GM12878 (cell line): ENCODE data around the gene GP5. TPM values are rescaled to one million over a fixed set of nuclear protein-coding genes. Genes with fewer than 3 reads are reported as not detected.

ENCODE experiments used
- ATAC-seq: fragments of 200-7000 bp; cut with Tn5 transposase; 3 replicates; pipeline ENCODE4 v1.9.1; 2020; ENCODE audit warnings: mild to moderate bottlenecking, moderate library complexity
- BruUV-seq: library from RNA; stranded (reverse); fragments of 400-500 nt; replicated peaks from 2 replicates; lab custom pipeline; 2021; lab: Mats Ljungman, UMichigan
- CTCF ChIA-PET: fragments of 300-600 bp; sonication (Branson Sonifier 250); formaldehyde crosslinking; extraction: SDS; loops from one replicate; lab custom pipeline; 2021; ENCODE audit warnings: inconsistent platforms; lab: Yijun Ruan, JAX
- POLR2A ChIA-PET: fragments of 350-600 bp; formaldehyde crosslinking; extraction: SDS; loops from one replicate; lab custom pipeline; 2021; ENCODE audit warnings: inconsistent platforms; lab: Charles Lee
- RAD21 ChIA-PET: fragments of 300-600 bp; sonication (Branson Sonifier 250); formaldehyde crosslinking; loops from one replicate; lab custom pipeline; 2023; ENCODE audit warnings: antibody characterized with exemption; ENCODE audit not compliant: unreplicated experiment; lab: Charles Lee
- SMC1A ChIA-PET: fragments of 300-600 bp; sonication (Branson Sonifier 250); formaldehyde crosslinking; loops from one replicate; lab custom pipeline; 2023; ENCODE audit not compliant: unreplicated experiment, uncharacterized antibody; lab: Charles Lee
- DNase-seq: peaks from one replicate; pipeline ENCODE4 v3.0.0-alpha.2; 2011; ENCODE audit warnings: low read depth, low spot score
- FAIRE-seq: peaks from 3 replicates; lab custom pipeline; 2011; peaks lifted over from hg19 to GRCh38; lab: Jason Lieb, UNC
- H2AFZ ChIP-seq: 2 replicates; pipeline ENCODE4 v1.6.0; 2011; ENCODE audit warnings: low read depth, low read length, control low read depth; ENCODE audit not compliant: control insufficient read depth
- H3K27ac ChIP-seq: 2 replicates; pipeline ENCODE4 v1.5.1; 2011; ENCODE audit warnings: control low read depth; ENCODE audit not compliant: control insufficient read depth, insufficient read depth
- H3K27me3 ChIP-seq, 2 experiments: replicated peaks in 1 of 2; 2 replicates each; pipeline versions ENCODE4 v1.6.0 to v1.6.1; 2011; ENCODE audit warnings: low read length in 1 of 2; ENCODE audit not compliant: control insufficient read depth in 2 of 2, insufficient read depth in 2 of 2
- H3K36me3 ChIP-seq, 2 experiments: 2 replicates each; pipeline ENCODE4 v1.5.1; 2011; ENCODE audit warnings: low read length in 1 of 2; ENCODE audit not compliant: control insufficient read depth in 2 of 2, insufficient read depth in 2 of 2
- H3K4me1 ChIP-seq: 2 replicates; pipeline ENCODE4 v1.6.1; 2011; ENCODE audit warnings: mild to moderate bottlenecking, low read length, moderate library complexity, mixed read lengths; ENCODE audit not compliant: control insufficient read depth, insufficient read depth
- H3K4me2 ChIP-seq: 2 replicates; pipeline ENCODE4 v1.6.0; 2011; ENCODE audit warnings: control low read depth; ENCODE audit not compliant: control insufficient read depth, insufficient read depth
- H3K4me3 ChIP-seq: fragments of 200-600 bp; sonication (generic); 2 replicates; pipeline ENCODE4 v1.5.1; 2016
- H3K79me2 ChIP-seq: 2 replicates; pipeline ENCODE4 v1.6.0; 2011; ENCODE audit warnings: low read length; ENCODE audit not compliant: control insufficient read depth, insufficient read depth
- H3K9ac ChIP-seq: 2 replicates; pipeline ENCODE4 v1.8.0; 2011; ENCODE audit warnings: low read length, control low read depth, mixed read lengths; ENCODE audit not compliant: control insufficient read depth, insufficient read depth
- H3K9me3 ChIP-seq: replicated peaks from 3 replicates; pipeline ENCODE4 v1.5.1; 2011; ENCODE audit warnings: mild to moderate bottlenecking, low read length; ENCODE audit not compliant: control insufficient read depth, insufficient read depth
- H4K20me1 ChIP-seq: 2 replicates; pipeline ENCODE4 v1.6.0; 2011; ENCODE audit not compliant: control insufficient read depth, insufficient read depth
- DPF2 ChIP-seq: fragments of 450-650 bp; IDR thresholded peaks from 2 replicates; pipeline ENCODE4 v1.6.1; 2017; ENCODE audit warnings: mild to moderate bottlenecking
- ETV6 ChIP-seq, 2 experiments: fragments of 450-650 bp in 1 of 2; IDR thresholded peaks in 1 of 2; conservative IDR thresholded peaks in 1 of 2; 2 replicates each; pipeline ENCODE4 v1.6.1; 2014; ENCODE audit warnings: antibody characterized with exemption in 1 of 2, borderline replicate concordance in 1 of 2, low read depth in 1 of 2, mild to moderate bottlenecking in 1 of 2, moderate library complexity in 1 of 2
- FOXM1 ChIP-seq: IDR thresholded peaks from 2 replicates; pipeline ENCODE4 v1.6.1; 2012; ENCODE audit warnings: low read depth, mild to moderate bottlenecking, inconsistent platforms, low read length, moderate library complexity
- HDGF ChIP-seq: fragments of 450-650 bp; IDR thresholded peaks from 2 replicates; pipeline ENCODE4 v1.6.1; 2016; ENCODE audit warnings: antibody characterized with exemption
- NFIC ChIP-seq: IDR thresholded peaks from 2 replicates; pipeline ENCODE4 v1.6.1; 2012; ENCODE audit warnings: low read depth, mild to moderate bottlenecking, inconsistent platforms, low read length, moderate library complexity
- NR2F1 ChIP-seq: fragments of 450-650 bp; conservative IDR thresholded peaks from 2 replicates; pipeline ENCODE4 v1.6.1; 2017; ENCODE audit warnings: mild to moderate bottlenecking
- NRF1 ChIP-seq: conservative IDR thresholded peaks from 2 replicates; pipeline ENCODE4 v1.6.1; 2011; ENCODE audit warnings: mild to moderate bottlenecking, low read depth, low read length, improper control_type of control experiment
- PAX5 ChIP-seq: IDR thresholded peaks from 2 replicates; pipeline ENCODE4 v1.6.1; 2011; ENCODE audit warnings: low read depth, low read length, borderline replicate concordance
- SREBF2 ChIP-seq: IDR thresholded peaks from 2 replicates; pipeline ENCODE4 v1.6.1; 2012; ENCODE audit warnings: mild to moderate bottlenecking, low read length
- STAT1 ChIP-seq: fragments of 450-650 bp; conservative IDR thresholded peaks from 2 replicates; pipeline ENCODE4 v1.6.1; 2014; ENCODE audit warnings: antibody characterized with exemption, mild to moderate bottlenecking
- TCF3 ChIP-seq: IDR thresholded peaks from 2 replicates; pipeline ENCODE4 v1.6.1; 2012; ENCODE audit warnings: low read depth, mild to moderate bottlenecking, low read length, borderline replicate concordance; ENCODE audit not compliant: insufficient read depth
- TCF7 ChIP-seq: IDR thresholded peaks from 2 replicates; pipeline ENCODE4 v1.6.1; 2014; ENCODE audit warnings: antibody characterized with exemption, borderline replicate concordance
- YBX1 ChIP-seq: fragments of 450-650 bp; IDR thresholded peaks from 2 replicates; pipeline ENCODE4 v1.6.1; 2016; ENCODE audit warnings: antibody characterized with exemption
- ZNF217 ChIP-seq: fragments of 450-650 bp; IDR thresholded peaks from 2 replicates; pipeline ENCODE4 v1.6.1; 2017; ENCODE audit warnings: antibody characterized with exemption, mild to moderate bottlenecking
- ZNF622 ChIP-seq: fragments of 450-650 bp; IDR thresholded peaks from 2 replicates; pipeline ENCODE4 v1.6.1; 2017; ENCODE audit warnings: mild to moderate bottlenecking, inconsistent platforms
- WGBS: methylation state at CpG from one replicate; pipeline ENCODE4 v1.1.6; 2016; ENCODE audit warnings: low lambda C conversion rate; ENCODE audit not compliant: insufficient replicate concordance, insufficient coverage; ENCODE audit errors: missing lambda C conversion rate; 5-methylcytosine and 5-hydroxymethylcytosine counted together
- in situ Hi-C: fragments of 300-500 bp; cut with MboI; formaldehyde crosslinking; loops from 9 replicates; pipeline ENCODE4 v1.14.3; 2018; ENCODE audit warnings: mixed read lengths
- intact Hi-C: fragments of 100-400 bp; cut with micrococcal nuclease; formaldehyde crosslinking; loops from one replicate; pipeline ENCODE4 v1.14.2; 2022; ENCODE audit not compliant: unreplicated experiment
- polyA plus RNA-seq, 11 experiments: library from polyadenylated mRNA; depleted of rRNA in 4 of 11; unstranded in 6 of 11; stranded (reverse) in 5 of 11; fragments of >200 nt; fragmentation: Nextera tagmentation in 4 of 11; fragmentation: Illumina TruSeq in 1 of 11; extraction: Ambion mirVana in 4 of 11; extraction: Trizol in 1 of 11; gene quantifications; 1 replicate in 1 of 11; 2 replicates in 10 of 11; pipeline versions ENCODE4 v1.2.1 to v1.2.3, GENCODE V29; 2011 to 2016; ENCODE audit warnings: inconsistent platforms in 2 of 11, missing spikeins in 2 of 11, low read depth in 1 of 11
- total RNA-seq, 4 experiments: library from RNA; depleted of rRNA in 3 of 4; stranded (reverse); fragments of >200 nt in 3 of 4; fragmentation: Illumina TruSeq in 1 of 4; extraction: Trizol in 1 of 4; gene quantifications; 2 replicates each; pipeline versions ENCODE4 v1.2.1 to v1.2.3, GENCODE V29; 2013 to 2021
- TF ChIP-seq, protein P1 (sequence below): fragments of 450-650 bp; IDR thresholded peaks from 2 replicates; pipeline ENCODE4 v1.6.1; 2016; ENCODE audit warnings: mild to moderate bottlenecking, moderate library complexity, borderline replicate concordance

The GP5 gene
- total and polyA plus RNA-seq, 10 of the 15 experiments (the other 5 are each of a cell fraction or from before 2014, with no cell fraction given), result not detected

DNA sequence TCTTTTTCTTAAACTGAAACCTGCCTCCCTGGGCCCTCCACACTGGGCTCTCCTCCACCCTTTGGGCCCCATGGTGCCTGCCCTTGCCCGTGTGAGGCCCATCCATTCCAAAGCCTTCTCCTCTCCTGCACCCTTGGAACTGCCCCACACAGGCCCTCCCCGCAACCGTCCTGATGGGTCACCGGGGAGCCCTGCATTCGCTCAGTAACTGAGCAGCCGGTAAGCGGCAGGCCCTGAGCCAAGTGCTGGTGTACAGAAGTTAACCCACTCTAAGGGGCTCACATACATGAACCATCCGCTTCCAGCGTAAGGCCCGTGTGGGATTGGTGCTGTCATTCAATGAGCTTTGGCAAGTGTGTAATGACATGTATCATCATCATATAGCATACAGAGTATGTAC is 24.1 kb downstream of the GP5 start:
- no peaks in the 10 kb centered on the region for H4K20me1 ChIP-seq
- no peaks in the 10 kb centered on the region; a peak in 1 of 4 replicates for H3K27me3 ChIP-seq
- ATAC-seq (no peak), DNase-seq (no peak), FAIRE-seq (no peak)
- in situ Hi-C loops (no loop called here), intact Hi-C loops (no loop called here)
- ChIA-PET RAD21 (no interaction called here), SMC1A (no interaction called here), CTCF (no interaction called here), POLR2A (no interaction called here)
- H2AFZ ChIP-seq, result no peak overlapping the region
- H3K4me2 ChIP-seq, result no peak overlapping the region
- H3K27ac ChIP-seq, result no peak overlapping the region
- H3K79me2 ChIP-seq, result no peaks in the 10 kb centered on the region
- BruUV-seq, result no TSS peak
- H3K9me3 ChIP-seq, result no peaks in the 10 kb centered on the region
- H3K9ac ChIP-seq, result no peak overlapping the region
- H3K36me3 ChIP-seq, result no peaks in the 10 kb centered on the region
- WGBS, result 64% methylated on average over 9 of the region's 10 CpGs
- H3K4me3 ChIP-seq, result no peak overlapping the region
- H3K4me1 ChIP-seq, result no peaks in the 10 kb centered on the region
- TF ChIP-seq DPF2, result no peak
- TF ChIP-seq TCF3, result no peak
- no peak for TF ChIP-seq FOXM1
- no peak for TF ChIP-seq ZNF217
- TF ChIP-seq SREBF2, result no peak
- no peak for TF ChIP-seq STAT1
- no peak for TF ChIP-seq NRF1
- no peak for TF ChIP-seq NFIC

DNA sequence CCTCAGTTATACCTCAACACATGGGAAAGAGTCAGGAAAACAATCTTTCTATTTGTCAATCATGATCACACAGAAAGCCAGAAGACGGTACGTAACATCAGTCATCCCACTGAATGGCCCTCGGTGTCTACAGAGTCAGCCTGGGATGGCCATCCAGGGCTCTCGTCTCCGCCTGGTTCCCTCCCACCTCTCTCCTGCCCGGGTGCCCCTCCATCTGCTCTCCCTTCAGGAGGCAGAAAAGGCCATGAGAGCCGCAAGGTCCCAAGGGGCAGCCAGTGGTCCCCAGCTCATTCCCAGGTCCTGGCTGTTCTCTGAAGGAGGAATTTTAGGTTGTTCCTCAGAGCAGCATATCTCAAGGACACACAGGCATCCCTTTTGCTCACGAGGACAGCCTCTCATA is 25.2 kb downstream of the GP5 start:
- H3K4me1 ChIP-seq, result no peaks in the 10 kb centered on the region
- FAIRE-seq, result no peak
- POLR2A ChIA-PET, result no interaction called here

More for the DNA sequence above, 25.2 kb downstream of the GP5 start:
- Histone ChIP-seq H3K9me3 (no peaks in the 10 kb centered on the region), H3K4me2 (no peak overlapping the region), H3K9ac (no peak overlapping the region), H2AFZ (no peak overlapping the region), H3K27ac (no peak overlapping the region), H4K20me1 (no peaks in the 10 kb centered on the region), H3K27me3 (peaks cover 3 to 5% of the 10 kb centered on the region in 2 experiments), H3K79me2 (no peaks in the 10 kb centered on the region), H3K4me3 (no peak overlapping the region), H3K36me3 (no peaks in the 10 kb centered on the region)
- no TSS peak for BruUV-seq
- DNase-seq (no peak), ATAC-seq (no peak)
- ChIA-PET RAD21 (no interaction called here), SMC1A (interaction anchor here (0.5 to 0.6 kb wide), 2 partner anchors 9 to 447 kb away, joined by 3 read pairs; no protein-coding TSS in a partner anchor), CTCF (no interaction called here)
- 63% methylated on average over 8 of the region's 8 CpGs for WGBS
- TF ChIP-seq, protein P1, sequence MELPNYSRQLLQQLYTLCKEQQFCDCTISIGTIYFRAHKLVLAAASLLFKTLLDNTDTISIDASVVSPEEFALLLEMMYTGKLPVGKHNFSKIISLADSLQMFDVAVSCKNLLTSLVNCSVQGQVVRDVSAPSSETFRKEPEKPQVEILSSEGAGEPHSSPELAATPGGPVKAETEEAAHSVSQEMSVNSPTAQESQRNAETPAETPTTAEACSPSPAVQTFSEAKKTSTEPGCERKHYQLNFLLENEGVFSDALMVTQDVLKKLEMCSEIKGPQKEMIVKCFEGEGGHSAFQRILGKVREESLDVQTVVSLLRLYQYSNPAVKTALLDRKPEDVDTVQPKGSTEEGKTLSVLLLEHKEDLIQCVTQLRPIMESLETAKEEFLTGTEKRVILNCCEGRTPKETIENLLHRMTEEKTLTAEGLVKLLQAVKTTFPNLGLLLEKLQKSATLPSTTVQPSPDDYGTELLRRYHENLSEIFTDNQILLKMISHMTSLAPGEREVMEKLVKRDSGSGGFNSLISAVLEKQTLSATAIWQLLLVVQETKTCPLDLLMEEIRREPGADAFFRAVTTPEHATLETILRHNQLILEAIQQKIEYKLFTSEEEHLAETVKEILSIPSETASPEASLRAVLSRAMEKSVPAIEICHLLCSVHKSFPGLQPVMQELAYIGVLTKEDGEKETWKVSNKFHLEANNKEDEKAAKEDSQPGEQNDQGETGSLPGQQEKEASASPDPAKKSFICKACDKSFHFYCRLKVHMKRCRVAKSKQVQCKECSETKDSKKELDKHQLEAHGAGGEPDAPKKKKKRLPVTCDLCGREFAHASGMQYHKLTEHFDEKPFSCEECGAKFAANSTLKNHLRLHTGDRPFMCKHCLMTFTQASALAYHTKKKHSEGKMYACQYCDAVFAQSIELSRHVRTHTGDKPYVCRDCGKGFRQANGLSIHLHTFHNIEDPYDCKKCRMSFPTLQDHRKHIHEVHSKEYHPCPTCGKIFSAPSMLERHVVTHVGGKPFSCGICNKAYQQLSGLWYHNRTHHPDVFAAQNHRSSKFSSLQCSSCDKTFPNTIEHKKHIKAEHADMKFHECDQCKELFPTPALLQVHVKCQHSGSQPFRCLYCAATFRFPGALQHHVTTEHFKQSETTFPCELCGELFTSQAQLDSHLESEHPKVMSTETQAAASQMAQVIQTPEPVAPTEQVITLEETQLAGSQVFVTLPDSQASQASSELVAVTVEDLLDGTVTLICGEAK, result no peak
- TF ChIP-seq YBX1 (no peak), TCF7 (no peak), ZNF622 (no peak), PAX5 (no peak), NR2F1 (no peak), HDGF (no peak), ETV6 (conservative IDR thresholded peaks at IDR 0.05 in 1 of 2, IDR thresholded peaks at IDR 0.05 in 1 of 2; ENCODE audit: borderline replicate concordance in 1 of 2, low read depth in 1 of 2) (no peak)
- intact Hi-C loops (no loop called here), in situ Hi-C loops (no loop called here)
